Ureter (tissue), 1 donor: ENCODE results near the gene IFIT1B. TPM values are rescaled to one million over a fixed set of nuclear protein-coding genes. Genes with fewer than 3 reads are reported as not detected.
A peak's percentile ranks its signal among the peaks of the same experiment; 100 is the strongest.

Experiments used
- DNase-seq: peaks from one replicate; pipeline ENCODE4 v3.0.0-alpha.2; 2020; ENCODE audit warnings: low spot score
- total RNA-seq: library from RNA; stranded (reverse); gene quantifications from one replicate; pipeline ENCODE4 v1.2.4, GENCODE V29; 2023
- donor health status: DM: yes; HTN: yes; CAD: no.

The IFIT1B gene
- total RNA-seq, 1 donor from 2014 or later, result not detected

- DNase-seq, result peak; percentile 66
Observed at GRCh38 chr10:89414146-89414878, 36.5 kb downstream of the IFIT1B start, which contains the start of gene IFIT5. IFIT5 (plus strand) TSS chr10:89414568; CDS start chr10:89414799, 231 bp downstream.

- peak; percentile 57 for DNase-seq
Observed at GRCh38 chr10:89414879-89415821, 37.3 kb downstream of the IFIT1B start.

DNA sequence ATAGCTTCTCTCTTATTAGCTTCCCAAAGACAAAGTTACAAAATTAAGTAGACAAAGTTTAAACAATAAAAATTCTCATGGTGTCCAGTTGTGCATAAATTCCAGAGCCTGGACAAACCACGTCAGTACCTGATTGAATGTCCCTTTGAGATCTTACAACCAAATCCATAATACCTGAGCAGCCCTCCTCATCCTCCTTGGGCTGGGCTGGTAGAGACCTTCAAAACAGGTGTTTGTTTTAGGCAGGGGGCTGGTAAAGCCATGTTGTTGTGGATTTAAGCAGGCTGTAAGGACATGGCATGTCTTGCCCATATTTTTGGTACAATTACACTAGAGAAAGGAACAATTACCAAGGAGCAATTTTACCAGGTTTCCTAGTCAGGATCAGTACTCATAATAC, 38.6 kb downstream of the IFIT1B start:
- no peak for DNase-seq

GRCh38 chr10:89419548-89419947, 41.7 kb downstream of the IFIT1B start:
- DNase-seq, result no peak

- DNase-seq, result no peak
Observed at GRCh38 chr10:89421018-89421476, 43.2 kb downstream of the IFIT1B start.

DNA sequence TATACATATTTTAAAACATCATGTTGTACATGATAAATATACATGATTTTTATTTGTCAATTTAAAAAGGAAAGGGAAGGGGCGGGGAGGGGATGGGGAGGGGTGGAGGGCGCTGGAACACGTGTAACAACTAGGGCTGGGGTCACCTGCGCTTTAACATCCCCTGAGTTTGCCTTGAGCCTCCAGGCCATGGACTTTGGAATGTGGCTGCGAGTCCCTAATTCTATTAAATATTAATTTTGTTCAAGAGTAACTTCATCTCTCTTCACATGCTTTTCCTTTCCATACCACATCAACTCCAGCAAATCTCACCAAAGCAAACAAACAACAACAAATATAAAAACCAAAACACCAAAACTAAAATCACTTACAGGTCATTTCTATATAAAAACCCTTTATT, 47.1 kb downstream of the IFIT1B start:
- no peak for DNase-seq

- DNase-seq, result no peak
Observed at GRCh38 chr10:89426230-89426868, 48.5 kb downstream of the IFIT1B start.

- DNase-seq, result no peak
Observed at GRCh38 chr10:89427629-89428028, 49.8 kb downstream of the IFIT1B start.

DNA sequence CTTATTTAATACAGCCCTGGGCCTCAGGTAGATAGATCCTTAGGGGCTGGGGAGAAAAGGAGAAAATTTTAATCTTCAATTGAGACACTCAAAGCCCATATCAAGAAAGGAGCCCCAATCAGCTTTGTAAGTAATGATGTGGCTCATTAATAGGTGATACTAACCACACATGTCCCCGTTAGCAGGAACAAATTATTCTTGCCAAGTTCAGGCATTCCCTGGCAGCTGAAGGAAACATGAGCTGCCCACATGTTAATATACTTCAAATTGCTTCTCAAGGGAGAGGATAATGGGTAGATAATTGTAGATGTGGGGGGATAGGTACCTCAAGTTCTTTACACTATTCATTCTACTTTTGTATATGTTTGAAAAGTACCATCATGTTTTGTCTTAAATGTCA, 51.0 kb downstream of the IFIT1B start:
- DNase-seq, result no peak

DNA sequence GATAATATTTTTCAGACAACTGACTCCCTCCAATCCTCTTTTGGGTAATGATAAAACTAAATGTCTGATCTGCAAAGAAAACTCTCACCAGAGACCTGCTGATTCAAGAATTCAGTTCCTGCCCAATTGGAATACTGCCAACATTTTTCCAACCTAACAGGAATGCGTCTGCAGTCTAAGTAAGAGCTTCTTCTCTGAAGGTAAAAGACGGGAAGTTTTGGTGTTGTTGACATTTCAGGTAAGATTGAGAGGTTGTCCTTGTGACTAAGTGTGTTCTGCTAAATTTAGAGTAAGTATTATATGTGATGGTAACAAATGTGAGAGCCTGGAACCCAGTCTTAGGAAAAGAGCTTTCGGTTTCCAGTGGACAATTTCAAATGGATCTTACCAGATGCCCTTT, 54.1 kb downstream of the IFIT1B start:
- no peak for DNase-seq

Other genes with a start within 250 kb of the IFIT1B start
- gene CH25H, start 170.7 kb upstream of the IFIT1B start, total RNA-seq, result 3.6 TPM
- 55.7 TPM for gene LIPA, start 126.3 kb upstream of the IFIT1B start, total RNA-seq
- 4.0 TPM for gene IFIT2, start 76.0 kb upstream of the IFIT1B start, total RNA-seq
- 10.2 TPM for gene IFIT3, start 50.1 kb upstream of the IFIT1B start, total RNA-seq
- gene IFIT1, start 14.6 kb downstream of the IFIT1B start, total RNA-seq, result 4.1 TPM
- gene IFIT5, start 36.5 kb downstream of the IFIT1B start, total RNA-seq, result 17.4 TPM
- gene SLC16A12, start 157.5 kb downstream of the IFIT1B start, total RNA-seq, result 0.08 TPM